K562 (cell line): ENCODE measurements around the gene LRP3. TPM values are rescaled to one million over a fixed set of nuclear protein-coding genes. Genes with fewer than 3 reads are reported as not detected.

ENCODE experiments used
- ATAC-seq: fragments of 200-7000 bp; cut with Tn5 transposase; 3 replicates; pipeline ENCODE4 v1.9.1; 2020; ENCODE audit warnings: moderate library complexity
- BruUV-seq: library from RNA; stranded (reverse); fragments of 400-500 nt; replicated peaks from 2 replicates; lab custom pipeline; 2021; lab: Mats Ljungman, UMichigan
- CTCF ChIA-PET: fragments of 300-600 bp; formaldehyde crosslinking; extraction: SDS; loops from one replicate; lab custom pipeline; 2021; ENCODE audit warnings: low intra/inter-chr PET ratio; lab: Yijun Ruan, JAX
- POLR2A ChIA-PET: fragments of 300-600, 350-650 bp; sonication (Branson Sonifier 250); formaldehyde crosslinking; extraction: SDS; loops from one replicate; lab custom pipeline; 2021; ENCODE audit warnings: antibody characterized with exemption, inconsistent platforms; lab: Yijun Ruan, JAX
- DNase-seq, 4 experiments: peaks; one replicate each; pipeline versions ENCODE4 v3.0.0 to v3.0.0-alpha.2; 2011 to 2018; ENCODE audit warnings: low spot score in 3 of 4, mixed read lengths in 3 of 4; ENCODE audit errors: extremely low read depth in 1 of 4
- FAIRE-seq: peaks from 2 replicates; lab custom pipeline; 2011; peaks lifted over from hg19 to GRCh38; lab: Jason Lieb, UNC
- H2AFZ ChIP-seq: 2 replicates; pipeline ENCODE4 v1.6.0; 2011; ENCODE audit warnings: low read depth, low read length, control low read depth, inconsistent platforms
- H3K27ac ChIP-seq: fragments of 200-600 bp; 3 replicates; pipeline ENCODE4 v1.8.0; 2011; ENCODE audit warnings: low read depth, mild to moderate bottlenecking, control low read depth, inconsistent platforms, low read length, moderate library complexity, mixed read lengths; ENCODE audit errors: extremely low read depth
- H3K27me3 ChIP-seq, 2 experiments: fragments of 300-600 bp in 1 of 2; 2 replicates in 1 of 2; 3 replicates in 1 of 2; pipeline versions ENCODE4 v1.6.0 to v1.8.0; 2011; ENCODE audit warnings: inconsistent platforms in 2 of 2, low read length in 2 of 2, mild to moderate bottlenecking in 1 of 2, mixed read lengths in 1 of 2, moderate library complexity in 1 of 2; ENCODE audit not compliant: control insufficient read depth in 2 of 2, insufficient read depth in 2 of 2
- H3K36me3 ChIP-seq: fragments of 300-600 bp; 3 replicates; pipeline ENCODE4 v1.8.0; 2011; ENCODE audit warnings: mild to moderate bottlenecking, low read length, inconsistent platforms; ENCODE audit not compliant: control insufficient read depth, insufficient read depth
- H3K4me1 ChIP-seq, 2 experiments: fragments of 200-600 bp in 1 of 2; replicated peaks in 1 of 2; 2 replicates in 1 of 2; 3 replicates in 1 of 2; pipeline versions ENCODE4 v1.5.1 to v1.8.0; 2011; ENCODE audit warnings: inconsistent platforms in 2 of 2, low read length in 2 of 2, mild to moderate bottlenecking in 1 of 2, mixed read lengths in 1 of 2, moderate library complexity in 1 of 2; ENCODE audit not compliant: control insufficient read depth in 2 of 2, insufficient read depth in 2 of 2
- H3K4me2 ChIP-seq: 2 replicates; pipeline ENCODE4 v1.6.1; 2011; ENCODE audit warnings: low read length, control low read depth, inconsistent platforms, mixed read lengths; ENCODE audit not compliant: insufficient read depth
- H3K4me3 ChIP-seq: fragments of 200-600 bp; sonication (generic), shearing (Covaris generic); 2 replicates; pipeline ENCODE4 v1.5.1; 2016; ENCODE audit warnings: control low read depth, inconsistent platforms
- H3K79me2 ChIP-seq: fragments of 200-600 bp; 3 replicates; pipeline ENCODE4 v1.8.0; 2011; ENCODE audit warnings: low read length, inconsistent platforms; ENCODE audit not compliant: control insufficient read depth, insufficient read depth
- H3K9ac ChIP-seq, 2 experiments: 2 replicates each; pipeline versions ENCODE4 v1.6.0 to v1.6.1; 2011; ENCODE audit warnings: low read depth in 2 of 2, low read length in 2 of 2, control low read depth in 1 of 2, inconsistent platforms in 1 of 2, mild to moderate bottlenecking in 1 of 2, mixed read lengths in 1 of 2; ENCODE audit not compliant: insufficient read depth in 1 of 2
- H3K9me1 ChIP-seq: one replicate; pipeline ENCODE4 v1.6.0; 2011; ENCODE audit warnings: inconsistent platforms, mild to moderate bottlenecking, low read length, moderate library complexity; ENCODE audit not compliant: control insufficient read depth, insufficient read depth
- H3K9me3 ChIP-seq: replicated peaks from 2 replicates; pipeline ENCODE4 v1.5.1; 2011; ENCODE audit warnings: low read depth, low read length, inconsistent platforms; ENCODE audit not compliant: control insufficient read depth, insufficient read depth
- H4K20me1 ChIP-seq: replicated peaks from 2 replicates; pipeline ENCODE4 v1.6.1; 2011; ENCODE audit warnings: low read length, inconsistent platforms, mixed read lengths; ENCODE audit not compliant: control insufficient read depth, insufficient read depth
- FOS ChIP-seq: IDR thresholded peaks from 3 replicates; pipeline ENCODE4 v1.6.1; 2011; ENCODE audit not compliant: insufficient read length; ENCODE audit errors: extremely low read depth
- KLF16 ChIP-seq: IDR thresholded peaks from 2 replicates; pipeline ENCODE4 v1.6.1; 2016; ENCODE audit warnings: antibody characterized with exemption
- MEF2A ChIP-seq: IDR thresholded peaks from 2 replicates; pipeline ENCODE4 v1.6.1; 2011; ENCODE audit warnings: low read depth, mild to moderate bottlenecking, low read length, moderate library complexity; ENCODE audit not compliant: control insufficient read depth
- PYGO2 ChIP-seq: fragments of 450-650 bp; IDR thresholded peaks from 2 replicates; pipeline ENCODE4 v1.6.1; 2016; ENCODE audit warnings: mild to moderate bottlenecking, missing genetic modification characterization, moderate library complexity, missing compliant biosample characterization
- RREB1 ChIP-seq: fragments of 250-450 bp; sonication (Bioruptor Pico); IDR thresholded peaks from 2 replicates; pipeline ENCODE4 v1.4.0; 2020
- SMAD4 ChIP-seq: fragments of 250-450 bp; sonication (Bioruptor Pico); conservative IDR thresholded peaks from 2 replicates; pipeline ENCODE4 v1.8.0; 2021; ENCODE audit warnings: inconsistent platforms, mild to moderate bottlenecking, moderate library complexity
- WGBS: fragments of 100-300 bp; shearing (Covaris generic); methylation state at CpG from one replicate; pipeline ENCODE4 v1.1.6; 2016; ENCODE audit warnings: low coverage, mixed read lengths; ENCODE audit not compliant: insufficient coverage; ENCODE audit errors: missing lambda C conversion rate; 5-methylcytosine and 5-hydroxymethylcytosine counted together
- in situ Hi-C: fragments of 300-500 bp; cut with MboI; formaldehyde crosslinking; loops from 4 replicates; pipeline ENCODE4 v1.15.0; 2018; ENCODE audit warnings: inconsistent platforms, mixed read lengths
- intact Hi-C: fragments of 100-400 bp; cut with micrococcal nuclease; formaldehyde crosslinking; loops from 2 replicates; pipeline ENCODE4 v1.14.2; 2022
- polyA plus RNA-seq, 8 experiments: library from polyadenylated mRNA; depleted of rRNA in 4 of 8; stranded (reverse) in 5 of 8; unstranded in 3 of 8; fragments of >200 nt; fragmentation: Nextera tagmentation in 2 of 8; fragmentation: Illumina TruSeq in 1 of 8; extraction: Ambion mirVana in 2 of 8; extraction: Trizol in 1 of 8; gene quantifications; 2 replicates each; pipeline versions ENCODE4 v1.2.1 to v1.2.3, GENCODE V29; 2011 to 2014; ENCODE audit warnings: inconsistent platforms in 1 of 8, missing spikeins in 1 of 8
- total RNA-seq, 7 experiments: library from RNA; depleted of rRNA in 6 of 7; stranded (reverse); fragments of >200 nt in 6 of 7; fragmentation: Illumina TruSeq in 2 of 7; extraction: Trizol in 2 of 7; gene quantifications; 2 replicates each; pipeline versions ENCODE4 v1.2.1 to v1.2.3, GENCODE V29; 2011 to 2021; ENCODE audit warnings: low replicate concordance in 1 of 7
- TF ChIP-seq, protein P1 (sequence below), 2 experiments: IDR thresholded peaks in 1 of 2; conservative IDR thresholded peaks in 1 of 2; 2 replicates each; pipeline ENCODE4 v1.6.1; 2016; ENCODE audit warnings: low read depth in 2 of 2, mild to moderate bottlenecking in 1 of 2, missing compliant biosample characterization in 1 of 2, missing genetic modification characterization in 1 of 2, moderate library complexity in 1 of 2
- TF ChIP-seq, protein P2 (sequence below): fragments of 250-450 bp; sonication (Bioruptor Pico); IDR thresholded peaks from 2 replicates; pipeline ENCODE4 v1.4.0; 2020; ENCODE audit warnings: mild to moderate bottlenecking, moderate library complexity

The LRP3 gene
- total and polyA plus RNA-seq, 9 of the 15 experiments (the other 6 are each of a cell fraction or from before 2014, with no cell fraction given), result 0.29 TPM; not detected in 8

GRCh38 chr19:33186431-33187182, 7.5 kb upstream of the LRP3 start:
- WGBS, result 7% methylated on average over 10 of the region's 11 CpGs
- TF ChIP-seq, protein P1, sequence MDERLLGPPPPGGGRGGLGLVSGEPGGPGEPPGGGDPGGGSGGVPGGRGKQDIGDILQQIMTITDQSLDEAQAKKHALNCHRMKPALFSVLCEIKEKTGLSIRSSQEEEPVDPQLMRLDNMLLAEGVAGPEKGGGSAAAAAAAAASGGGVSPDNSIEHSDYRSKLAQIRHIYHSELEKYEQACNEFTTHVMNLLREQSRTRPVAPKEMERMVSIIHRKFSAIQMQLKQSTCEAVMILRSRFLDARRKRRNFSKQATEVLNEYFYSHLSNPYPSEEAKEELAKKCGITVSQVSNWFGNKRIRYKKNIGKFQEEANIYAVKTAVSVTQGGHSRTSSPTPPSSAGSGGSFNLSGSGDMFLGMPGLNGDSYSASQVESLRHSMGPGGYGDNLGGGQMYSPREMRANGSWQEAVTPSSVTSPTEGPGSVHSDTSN (CRISPR knock-in tag; IDR thresholded peaks at IDR 0.05; ENCODE audit: low read depth), result no peak
- TF ChIP-seq, protein P1 (tag; conservative IDR thresholded peaks at IDR 0.05; ENCODE audit: low read depth), result no peak
- no peak for TF ChIP-seq SMAD4 (CRISPR knock-in tag)
- TF ChIP-seq FOS, result no peak
- no peak for TF ChIP-seq RREB1 (CRISPR knock-in tag)
- TF ChIP-seq MEF2A, result no peak
- TF ChIP-seq PYGO2 (tag), result no peak
- TF ChIP-seq, protein P2, sequence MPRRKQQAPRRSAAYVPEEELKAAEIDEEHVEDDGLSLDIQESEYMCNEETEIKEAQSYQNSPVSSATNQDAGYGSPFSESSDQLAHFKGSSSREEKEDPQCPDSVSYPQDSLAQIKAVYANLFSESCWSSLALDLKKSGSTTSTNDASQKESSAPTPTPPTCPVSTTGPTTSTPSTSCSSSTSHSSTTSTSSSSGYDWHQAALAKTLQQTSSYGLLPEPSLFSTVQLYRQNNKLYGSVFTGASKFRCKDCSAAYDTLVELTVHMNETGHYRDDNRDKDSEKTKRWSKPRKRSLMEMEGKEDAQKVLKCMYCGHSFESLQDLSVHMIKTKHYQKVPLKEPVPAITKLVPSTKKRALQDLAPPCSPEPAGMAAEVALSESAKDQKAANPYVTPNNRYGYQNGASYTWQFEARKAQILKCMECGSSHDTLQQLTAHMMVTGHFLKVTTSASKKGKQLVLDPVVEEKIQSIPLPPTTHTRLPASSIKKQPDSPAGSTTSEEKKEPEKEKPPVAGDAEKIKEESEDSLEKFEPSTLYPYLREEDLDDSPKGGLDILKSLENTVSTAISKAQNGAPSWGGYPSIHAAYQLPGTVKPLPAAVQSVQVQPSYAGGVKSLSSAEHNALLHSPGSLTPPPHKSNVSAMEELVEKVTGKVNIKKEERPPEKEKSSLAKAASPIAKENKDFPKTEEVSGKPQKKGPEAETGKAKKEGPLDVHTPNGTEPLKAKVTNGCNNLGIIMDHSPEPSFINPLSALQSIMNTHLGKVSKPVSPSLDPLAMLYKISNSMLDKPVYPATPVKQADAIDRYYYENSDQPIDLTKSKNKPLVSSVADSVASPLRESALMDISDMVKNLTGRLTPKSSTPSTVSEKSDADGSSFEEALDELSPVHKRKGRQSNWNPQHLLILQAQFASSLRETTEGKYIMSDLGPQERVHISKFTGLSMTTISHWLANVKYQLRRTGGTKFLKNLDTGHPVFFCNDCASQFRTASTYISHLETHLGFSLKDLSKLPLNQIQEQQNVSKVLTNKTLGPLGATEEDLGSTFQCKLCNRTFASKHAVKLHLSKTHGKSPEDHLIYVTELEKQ (CRISPR knock-in tag), result no peak
- TF ChIP-seq KLF16, result no peak

More at GRCh38 chr19:33186431-33187182, 7.5 kb upstream of the LRP3 start:
- in situ Hi-C loops (no loop called here), intact Hi-C loops (loop anchor here (10.0 kb wide), 1 partner anchor 62 kb away; no protein-coding TSS in a partner anchor)
- Histone ChIP-seq H3K9ac (no peak overlapping the region), H3K4me3 (no peak overlapping the region), H3K9me1 (no peaks in the 10 kb centered on the region), H2AFZ (no peak overlapping the region), H3K27me3 (peaks cover 6 to 20% of the 10 kb centered on the region in 2 experiments; a peak in 4 of 5 replicates), H3K79me2 (no peaks in the 10 kb centered on the region), H3K4me2 (no peak overlapping the region), H3K36me3 (no peaks in the 10 kb centered on the region), H3K9me3 (no peaks in the 10 kb centered on the region), H3K4me1 (no peaks in the 10 kb centered on the region; a peak in 1 of 5 replicates), H3K27ac (no peak overlapping the region), H4K20me1 (no peaks in the 10 kb centered on the region)
- CTCF ChIA-PET, result interaction anchor here (1.4 kb wide), 1 partner anchor 61 kb away, joined by 5 read pairs; no protein-coding TSS in a partner anchor
- POLR2A ChIA-PET, result interaction anchor here (0.6 to 0.7 kb wide), 2 partner anchors 509 to 778 kb away, joined by 3 to 4 read pairs; no protein-coding TSS in a partner anchor
- BruUV-seq, result no TSS peak
- FAIRE-seq (no peak), DNase-seq (no peak), ATAC-seq (no peak)
